HG02840 (cell line): Measurements from ENCODE around the gene MYH14.

Experiments
- ATAC-seq: cut with Tn5 transposase; IDR thresholded peaks from one replicate; pipeline ENCODE4 v1.9.1; 2021; ENCODE audit warnings: mild to moderate bottlenecking, moderate library complexity, moderate number of reproducible peaks; ENCODE audit not compliant: unreplicated experiment, low FRiP score

The MYH14 gene

DNA sequence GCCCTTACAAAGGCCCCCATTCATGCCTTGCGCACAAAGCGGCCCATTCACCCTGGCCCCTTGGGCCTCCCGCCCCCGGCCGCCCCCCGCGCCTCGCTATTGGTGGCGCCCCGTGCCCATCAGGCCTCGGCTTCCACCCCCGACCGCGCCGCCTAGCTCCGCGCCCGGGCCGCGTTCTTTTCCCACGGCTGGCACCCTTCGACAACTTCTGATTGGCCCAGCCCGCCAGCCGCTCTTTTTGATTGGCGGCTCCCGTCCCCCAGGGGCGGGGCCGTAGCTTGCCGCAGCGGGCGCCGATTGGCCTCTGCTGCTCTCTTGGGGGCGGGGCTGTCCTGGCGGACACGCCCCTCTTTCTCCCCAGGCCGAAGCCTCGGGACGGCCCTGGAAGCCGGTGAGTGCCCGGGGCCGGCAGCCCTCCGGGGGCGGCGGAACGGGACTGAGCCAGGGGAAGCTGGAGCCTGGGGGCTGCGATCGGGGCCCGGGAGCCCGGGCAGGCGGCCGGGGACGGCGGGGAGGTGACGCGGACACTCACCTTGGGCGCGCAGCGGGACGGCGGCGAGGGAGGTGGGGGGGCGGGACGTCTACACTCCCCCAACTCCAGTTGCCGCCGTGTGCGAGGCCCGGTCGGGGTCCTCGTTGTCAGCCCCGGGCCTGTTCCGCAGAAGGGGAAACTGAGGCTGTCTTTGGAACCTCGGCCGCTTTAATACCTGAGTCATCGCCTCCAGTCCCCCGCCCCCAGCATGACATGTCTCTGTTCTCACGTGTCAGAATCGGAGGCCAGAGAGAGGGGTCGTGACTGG, at the start of gene MYH14:
MYH14 (plus strand) TSS at position 342 of the 800 bp plus-strand sequence. CDS start 6,744 bp downstream, outside the sequence.
- no peak for ATAC-seq

DNA sequence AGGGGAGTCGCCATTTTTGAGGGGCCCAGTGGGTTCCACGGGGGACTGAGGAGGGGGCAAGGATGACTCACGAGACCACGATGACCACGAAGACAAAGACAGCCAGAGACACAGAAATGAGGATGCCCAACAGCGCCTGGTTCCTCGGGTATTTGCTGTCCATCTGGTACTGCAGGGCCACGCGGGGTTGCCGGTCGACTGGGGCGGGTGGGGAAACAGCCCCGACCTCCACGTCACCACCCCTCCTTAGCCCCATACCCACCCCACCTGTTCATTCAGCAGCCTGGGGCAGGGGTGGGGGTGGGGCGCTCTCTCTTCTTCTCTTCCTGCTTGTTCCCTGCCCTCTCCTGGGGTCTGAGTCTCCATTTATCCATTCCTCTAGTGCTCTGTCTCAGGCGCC, 48.9 kb upstream of the MYH14 start:
- no peak for ATAC-seq

DNA sequence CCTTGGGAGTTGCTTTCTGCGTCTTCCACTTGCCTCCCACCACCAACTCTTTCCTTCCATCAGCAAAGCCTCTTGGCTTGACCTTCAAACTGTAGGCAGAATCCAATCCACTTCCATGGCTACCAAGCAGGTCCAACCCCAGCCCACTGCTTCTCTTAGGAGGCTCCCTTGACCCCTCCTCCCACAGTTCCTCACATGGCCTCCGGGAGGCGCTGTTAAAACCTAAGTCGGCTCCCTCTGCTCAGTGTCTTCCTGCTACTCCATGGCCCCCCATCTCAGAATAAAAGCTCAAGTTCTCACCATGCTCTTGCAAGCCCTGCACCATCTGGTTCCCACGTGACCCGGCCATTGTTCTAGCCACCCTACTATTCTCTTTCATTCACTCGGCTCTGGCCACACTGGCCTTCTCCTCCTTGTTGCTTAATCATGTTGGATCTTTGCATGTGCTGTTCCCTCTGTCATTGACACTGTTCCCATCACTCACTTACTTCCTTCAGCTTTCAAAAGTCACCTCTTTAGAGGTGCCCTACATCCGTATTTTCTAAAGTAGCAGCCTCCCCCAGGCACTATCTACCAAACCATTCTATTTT, 47.8 kb upstream of the MYH14 start:
- ATAC-seq, result no peak

DNA sequence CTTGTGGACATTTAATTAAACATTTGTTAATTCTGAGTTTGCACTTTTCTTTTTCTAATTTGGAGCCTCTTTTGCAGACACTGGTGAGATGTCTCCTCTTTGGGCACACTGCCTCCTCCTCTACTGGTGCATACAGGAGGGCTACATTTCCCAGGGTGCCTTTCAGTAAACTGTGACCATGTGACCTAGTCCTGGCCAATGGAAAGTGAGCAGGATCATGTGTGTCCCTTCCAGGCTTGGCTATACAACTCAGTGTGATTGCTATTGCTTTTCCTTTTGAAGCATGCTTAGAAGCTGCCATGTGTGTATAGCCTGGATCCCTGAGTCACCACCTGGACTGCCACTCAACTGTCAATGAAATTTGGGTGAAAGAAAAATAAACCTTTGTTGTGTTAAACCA, 44.8 kb upstream of the MYH14 start:
- ATAC-seq, result no peak

DNA sequence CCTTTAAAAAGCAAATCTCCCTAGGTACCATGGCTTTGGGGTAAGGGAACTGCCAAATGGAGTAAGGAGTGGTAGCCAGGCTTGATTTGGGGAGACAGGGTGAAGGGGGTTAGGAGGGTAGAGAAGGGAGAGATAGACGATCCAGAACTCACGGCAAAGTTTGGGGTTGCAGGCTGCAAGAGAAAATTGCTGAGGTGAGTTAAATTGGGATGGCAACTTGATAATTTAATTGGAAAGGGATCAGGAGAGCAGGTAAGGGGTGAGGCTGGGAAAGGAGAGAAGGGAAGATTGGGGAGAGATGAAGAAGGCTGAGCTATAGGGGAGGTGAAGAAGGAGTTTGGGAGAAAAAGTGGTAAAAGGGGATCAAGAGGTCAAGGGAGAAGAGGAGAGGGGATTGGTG, 44.3 kb upstream of the MYH14 start:
- no peak for ATAC-seq

DNA sequence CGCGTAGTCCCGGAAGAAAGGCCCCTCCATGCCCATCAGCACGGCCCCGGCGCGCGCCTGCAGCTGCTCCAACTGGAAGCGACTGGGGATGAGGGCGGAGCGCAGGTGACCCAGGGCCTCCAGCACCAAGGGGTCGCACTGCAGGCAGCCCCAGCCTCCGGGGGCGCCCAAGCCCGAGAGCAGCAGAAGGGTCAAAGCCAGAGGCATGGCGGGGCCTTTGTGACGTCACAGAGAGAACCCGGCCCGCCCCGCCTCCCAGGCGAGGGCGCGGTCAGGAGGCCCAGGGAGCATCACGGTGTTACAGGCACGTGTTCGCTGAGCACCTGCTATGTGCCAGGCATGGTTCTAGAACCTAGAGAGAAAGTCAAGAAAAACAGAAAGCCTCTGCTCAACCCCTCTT, 40.4 kb upstream of the MYH14 start, which contains the start of gene IZUMO2:
IZUMO2 (minus strand) TSS at position 294 of the 400 bp plus-strand sequence; CDS start at position 207, 87 bp downstream.
- ATAC-seq, result no peak

DNA sequence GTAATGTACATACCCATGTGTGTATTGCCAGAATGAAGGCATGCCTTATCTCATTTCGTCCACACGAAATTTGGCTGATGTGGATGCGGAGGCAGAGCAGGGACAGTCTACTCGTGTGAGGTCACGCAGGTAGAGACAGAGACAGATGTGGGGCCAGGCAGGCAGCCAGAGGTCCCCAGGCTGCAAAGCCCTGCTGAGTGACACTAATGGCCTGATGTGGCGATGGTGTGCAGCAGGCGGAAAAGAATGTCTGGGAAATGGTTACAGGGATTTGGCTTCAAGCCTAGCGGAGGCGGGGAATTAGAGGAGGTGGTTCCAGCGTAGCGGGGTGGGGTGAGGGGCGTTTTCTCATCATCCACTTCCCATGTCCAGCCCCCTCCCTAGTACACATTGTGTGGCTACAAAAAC, 36.1 kb upstream of the MYH14 start:
- ATAC-seq, result no peak

DNA sequence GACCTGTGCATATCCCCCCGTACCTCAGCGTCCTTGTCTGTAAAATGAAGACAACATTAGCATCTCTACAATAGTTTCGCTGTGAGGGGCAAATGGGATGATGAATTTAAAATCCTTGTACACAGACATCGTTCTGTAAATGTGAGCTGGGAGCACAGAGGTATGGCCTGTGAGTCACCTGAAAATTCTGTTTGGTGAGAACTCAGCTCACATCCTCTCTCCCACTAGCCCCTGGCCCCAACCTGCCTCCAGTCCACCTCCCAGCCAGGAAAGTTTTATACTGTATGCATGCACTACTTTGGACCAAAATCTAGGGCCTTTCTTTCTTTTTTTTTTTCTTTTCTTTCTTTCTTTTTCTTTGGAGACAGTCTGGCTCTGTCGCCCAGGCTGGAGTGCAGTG, 31.7 kb upstream of the MYH14 start:
- ATAC-seq, result no peak

DNA sequence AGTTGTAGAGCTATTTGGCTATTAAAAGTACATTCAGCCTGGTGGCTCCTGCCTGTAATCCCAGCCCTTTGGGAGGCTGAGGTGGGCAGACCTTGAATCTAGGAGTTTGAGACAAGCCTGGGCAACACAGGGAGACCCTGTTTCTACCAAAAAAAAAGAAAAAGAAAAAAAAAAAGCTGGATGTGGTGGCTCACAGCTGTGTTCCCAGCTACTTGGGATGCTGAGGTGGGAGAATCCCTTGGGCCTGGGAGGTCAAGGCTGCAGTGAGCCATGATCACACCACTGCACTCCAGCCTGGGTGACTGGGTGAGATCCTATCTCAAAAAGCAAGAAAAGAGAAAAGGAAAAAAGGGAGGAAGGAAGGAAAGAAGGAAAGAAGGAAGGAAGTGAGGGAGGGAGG, 30.7 kb upstream of the MYH14 start:
- ATAC-seq, result no peak

DNA sequence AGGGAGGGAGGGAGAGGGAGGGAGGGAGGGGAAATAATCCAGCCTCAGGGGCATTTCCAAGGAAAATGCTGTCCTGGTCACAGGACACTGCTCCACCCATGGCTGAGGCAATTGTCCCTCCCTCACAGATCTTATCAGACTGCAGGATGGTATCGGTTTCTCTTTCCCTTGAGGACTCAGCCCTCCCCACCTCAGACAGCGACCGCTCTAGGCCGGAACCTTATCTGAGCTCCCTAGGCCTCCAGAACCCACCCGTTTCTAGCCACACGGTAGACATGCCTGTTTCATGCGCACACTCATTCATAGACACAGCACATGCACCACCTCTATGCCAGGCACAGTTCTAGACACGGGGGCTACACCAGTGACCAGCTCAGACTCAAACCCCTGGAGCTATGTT, 30.3 kb upstream of the MYH14 start:
- ATAC-seq, result no peak

DNA sequence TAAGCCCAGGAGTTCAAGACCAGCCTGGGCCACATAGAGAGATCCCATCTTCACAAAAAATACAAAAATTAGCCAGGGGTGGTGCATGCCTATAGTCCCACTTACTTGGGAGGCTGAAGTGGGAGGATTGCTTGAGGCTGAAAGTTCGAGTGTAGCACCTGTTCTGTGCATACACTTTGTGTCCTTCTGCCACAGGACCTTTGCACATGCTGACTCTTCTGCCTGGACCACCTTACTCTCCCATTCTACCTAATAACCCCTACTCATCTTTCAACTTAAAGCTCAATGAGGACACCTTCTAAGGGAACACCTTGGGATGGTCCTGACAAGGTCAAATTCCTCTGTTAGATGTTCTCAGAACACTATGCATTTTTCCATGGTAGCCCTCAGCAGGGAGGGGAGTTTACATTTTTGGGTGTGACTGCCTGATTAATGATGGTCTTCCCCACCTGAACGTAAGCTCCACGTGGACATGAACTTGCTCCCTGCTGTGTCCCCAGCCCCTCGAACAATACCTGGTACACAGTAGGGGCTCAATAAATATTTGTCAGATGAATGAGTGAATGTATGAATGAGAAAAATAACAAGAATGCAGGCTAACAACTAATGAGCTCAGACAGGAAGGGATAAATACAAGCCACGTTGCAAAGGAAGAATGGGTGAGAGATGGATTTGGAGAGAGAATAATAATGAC, 29.2 kb upstream of the MYH14 start:
- no peak for ATAC-seq

DNA sequence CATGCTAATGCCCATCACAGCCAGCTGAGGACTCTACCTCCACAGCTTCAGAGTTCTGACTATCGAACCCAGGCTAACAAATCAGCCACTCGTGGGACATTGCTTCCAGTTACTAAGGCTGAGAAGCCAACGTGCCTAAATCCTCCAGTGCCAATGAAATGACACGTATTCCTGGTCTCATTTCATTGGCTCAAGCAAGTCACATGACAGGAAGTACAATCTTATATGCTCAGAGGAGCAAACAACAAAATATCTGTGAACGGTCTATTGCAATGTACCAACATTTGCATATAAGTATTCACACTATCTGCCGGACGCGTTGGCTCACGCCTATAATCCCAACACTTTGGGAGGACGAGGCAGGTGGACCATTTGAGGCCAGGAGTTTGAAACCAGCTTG, 27.5 kb upstream of the MYH14 start:
- ATAC-seq, result no peak

DNA sequence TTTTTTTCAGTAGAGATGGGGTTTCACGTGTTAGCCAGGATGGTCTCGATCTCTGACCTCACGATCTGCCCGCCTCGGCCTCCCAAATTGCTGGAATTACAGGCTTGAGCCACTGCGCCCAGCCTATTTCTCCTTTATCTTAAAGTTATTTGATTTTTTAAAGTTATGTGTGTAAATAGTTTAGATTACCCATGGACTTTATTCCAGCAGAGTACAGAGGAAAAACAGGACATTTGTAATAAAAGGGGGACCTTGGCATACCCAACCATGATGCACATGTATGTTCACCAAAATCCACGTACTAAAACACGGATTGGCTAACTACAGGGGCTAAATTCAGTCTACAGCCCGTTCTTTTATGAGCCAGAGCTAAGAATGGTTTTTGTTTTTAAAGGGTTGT, 26.6 kb upstream of the MYH14 start:
- ATAC-seq, result no peak

DNA sequence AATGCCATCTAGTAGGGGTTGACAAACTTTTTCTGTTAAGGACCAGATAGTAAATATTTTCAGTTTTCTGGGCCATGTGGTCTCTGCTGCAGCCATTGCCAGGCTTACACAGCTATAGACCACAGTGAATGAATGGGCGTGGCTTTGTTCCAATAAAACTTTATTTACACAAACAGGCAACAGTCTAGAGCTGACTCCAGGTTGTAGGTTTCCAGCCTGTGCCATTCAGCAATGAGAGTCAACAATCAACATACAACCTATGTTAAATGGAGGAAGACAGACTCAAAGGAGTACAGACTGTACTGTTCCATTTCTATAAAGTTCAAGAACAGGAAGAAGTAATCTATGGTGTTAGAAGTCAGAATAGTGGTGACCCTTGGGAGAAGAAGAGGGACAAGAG, 25.1 kb upstream of the MYH14 start:
- ATAC-seq, result no peak

DNA sequence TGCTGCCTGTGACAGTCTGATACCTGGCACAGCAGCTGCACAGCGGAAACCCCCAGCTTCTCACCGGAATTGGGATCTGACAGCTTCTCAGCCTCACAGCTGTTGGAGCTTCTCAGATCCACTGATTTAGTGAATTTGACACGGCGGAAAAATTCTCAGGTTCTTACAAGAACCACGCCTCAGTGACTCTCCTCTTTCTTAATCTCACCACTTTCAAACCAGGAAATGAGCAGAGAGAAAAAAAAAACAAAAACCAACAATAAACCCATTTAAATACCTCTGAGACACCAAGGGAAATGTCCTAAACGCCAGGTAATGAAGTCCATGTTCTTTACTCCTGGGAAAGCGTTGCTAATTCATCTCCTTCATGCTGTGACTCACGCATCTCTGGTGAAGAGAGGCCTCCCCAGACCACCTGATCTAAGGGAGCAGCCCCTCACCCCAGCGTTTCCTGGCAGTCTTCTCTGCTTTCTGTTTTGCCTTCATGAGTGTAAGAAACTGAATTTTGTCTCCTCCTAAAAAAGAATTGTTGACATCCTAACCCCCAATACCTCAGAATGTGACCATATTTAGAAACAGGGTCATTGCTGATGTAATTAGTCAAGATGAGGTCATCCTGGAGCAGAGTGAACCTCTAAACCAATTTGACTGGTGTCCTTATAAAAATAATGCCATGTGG, 24.4 kb upstream of the MYH14 start:
- ATAC-seq, result no peak

DNA sequence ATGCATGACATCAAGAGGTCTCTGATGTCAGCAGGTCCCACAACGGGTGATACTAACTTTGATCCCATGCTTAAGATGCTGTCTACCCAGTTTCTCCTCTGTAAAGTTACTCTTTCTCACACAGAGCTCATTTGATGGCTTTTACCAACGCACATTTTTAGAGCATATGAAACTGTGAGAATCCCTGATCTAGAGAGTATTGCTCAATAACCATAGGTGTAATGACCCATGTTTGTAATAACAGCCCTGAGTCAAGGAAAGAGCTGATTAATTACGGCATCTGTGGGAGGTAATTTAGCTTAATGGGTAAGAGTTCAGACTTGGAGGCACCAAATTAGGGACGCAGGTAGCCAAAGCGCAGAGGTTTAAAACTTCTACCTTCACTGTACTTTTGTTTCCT, 22.3 kb upstream of the MYH14 start:
- ATAC-seq, result no peak

DNA sequence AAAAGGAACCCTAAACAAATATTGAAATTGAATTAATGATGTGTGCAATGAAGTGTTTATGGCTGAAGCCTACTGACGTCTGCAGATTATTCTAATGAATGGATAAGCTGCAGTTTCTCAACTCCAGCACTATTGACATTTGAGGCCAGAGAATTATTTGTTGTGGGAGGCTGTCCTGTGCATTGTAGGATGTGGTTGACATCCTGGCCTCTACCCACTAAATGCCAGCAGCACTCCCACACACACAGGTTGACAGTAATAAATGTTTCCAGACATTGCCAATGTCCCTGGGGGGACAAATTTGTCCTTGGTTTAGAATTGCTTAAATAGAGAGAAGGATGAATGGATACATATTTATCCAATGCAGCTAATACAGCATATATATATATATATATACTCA, 19.2 kb upstream of the MYH14 start:
- ATAC-seq, result no peak

DNA sequence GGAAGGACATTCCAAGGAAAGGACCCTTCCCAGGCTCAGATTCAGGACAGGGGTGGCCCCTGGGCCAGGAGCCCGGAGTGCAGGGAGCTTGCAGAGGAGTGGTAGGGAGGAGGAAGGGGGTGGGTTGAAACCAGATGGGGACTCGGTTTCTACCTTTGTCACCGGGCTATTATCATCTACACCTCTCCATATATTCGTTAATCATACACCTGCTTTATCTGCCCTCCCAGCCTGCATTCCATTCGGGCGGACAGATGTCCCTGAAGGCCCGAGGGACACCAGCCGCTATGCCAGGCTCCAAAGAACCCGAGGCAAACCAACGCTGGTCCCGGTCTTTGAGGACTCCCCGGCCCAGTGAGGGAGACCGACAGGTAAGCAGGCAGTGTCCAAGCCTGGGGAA, 15.5 kb upstream of the MYH14 start:
- no peak for ATAC-seq

DNA sequence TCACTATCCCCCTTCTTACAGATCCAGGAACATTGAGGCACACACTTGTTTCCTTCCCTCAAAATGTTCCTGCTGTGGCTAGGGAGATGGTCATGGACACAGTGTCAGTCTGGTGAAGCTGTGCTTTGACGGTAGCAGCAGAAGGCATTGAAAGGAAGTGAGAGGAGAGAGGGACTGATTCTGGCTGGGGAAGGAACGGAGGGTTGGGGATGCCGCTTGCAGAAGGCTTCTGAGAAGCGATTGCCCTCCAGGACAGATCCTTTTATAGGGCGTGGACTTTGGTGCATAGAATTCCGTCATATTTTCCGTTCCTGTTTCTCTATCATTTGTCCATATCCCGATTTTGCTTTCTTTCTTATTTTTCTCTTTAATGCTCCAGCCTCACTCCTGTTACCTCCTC, 14.1 kb upstream of the MYH14 start:
- ATAC-seq, result no peak

DNA sequence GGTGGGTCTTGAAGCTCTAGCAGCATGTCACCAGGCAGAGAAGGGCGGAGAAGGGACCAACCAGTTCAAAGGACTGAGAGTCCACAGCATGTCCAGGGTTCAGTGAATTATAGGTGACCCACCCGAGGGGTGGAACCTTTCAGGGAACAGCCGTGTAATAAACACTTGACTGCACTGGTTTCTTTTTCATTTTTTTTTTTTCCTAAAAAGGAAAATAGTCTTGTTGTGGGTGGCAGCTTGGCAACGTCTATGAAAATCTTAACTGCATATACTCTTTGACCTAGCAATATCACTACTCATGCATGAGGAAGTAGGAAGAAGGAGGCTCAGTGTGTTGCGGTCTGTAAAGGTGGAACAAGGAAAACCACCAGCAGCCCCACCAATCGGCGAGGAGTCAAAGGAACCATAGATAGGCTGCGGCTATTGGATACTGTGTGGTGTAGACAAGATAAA, 13.0 kb upstream of the MYH14 start:
- no peak for ATAC-seq

DNA sequence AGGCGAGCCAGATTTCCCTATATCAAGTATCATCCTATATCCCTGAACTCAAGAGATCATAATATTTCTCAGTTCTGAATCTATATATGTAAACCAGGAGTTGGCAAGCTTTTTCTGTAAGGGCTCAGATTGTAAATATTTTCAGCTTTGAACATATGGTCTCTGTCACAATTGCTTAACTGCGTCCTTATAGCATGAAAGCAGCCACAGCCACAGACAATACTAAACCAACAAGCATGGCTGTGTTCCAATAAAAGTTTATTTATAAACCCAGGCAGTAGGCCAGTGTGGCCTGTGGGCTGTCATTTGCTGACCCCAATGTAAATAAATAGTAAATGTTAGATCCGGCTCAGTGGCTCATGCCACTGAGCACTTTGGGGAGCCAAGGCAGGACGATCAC, 12.2 kb upstream of the MYH14 start:
- no peak for ATAC-seq
